WTC11 (cell line): Measurements from ENCODE around the gene SLAMF6.

ENCODE experiments used
- ATF2 ChIP-seq: sonication (generic); formaldehyde crosslinking; IDR thresholded peaks from 2 replicates; pipeline ENCODE4 v1.8.1; 2022; ENCODE audit warnings: low read depth, missing genetic modification reagents, borderline replicate concordance
- ELF4 ChIP-seq: sonication (generic); formaldehyde crosslinking; IDR thresholded peaks from 2 replicates; pipeline ENCODE4 v1.8.1; 2022; ENCODE audit warnings: low read depth, mild to moderate bottlenecking, moderate library complexity, missing genetic modification reagents
- FOXP1 ChIP-seq: sonication (generic); formaldehyde crosslinking; IDR thresholded peaks from 2 replicates; pipeline ENCODE4 v1.8.0; 2022; ENCODE audit warnings: missing genetic modification reagents, mild to moderate bottlenecking, moderate library complexity, borderline replicate concordance
- GABPB1 ChIP-seq: sonication (generic); formaldehyde crosslinking; IDR thresholded peaks from 2 replicates; pipeline ENCODE4 v1.8.1; 2023; ENCODE audit warnings: mild to moderate bottlenecking, missing genetic modification reagents
- IRF2 ChIP-seq: sonication (generic); formaldehyde crosslinking; IDR thresholded peaks from 2 replicates; pipeline ENCODE4 v1.8.0; 2022; ENCODE audit warnings: low read depth, missing genetic modification reagents, borderline replicate concordance
- MLX ChIP-seq: sonication (generic); formaldehyde crosslinking; IDR thresholded peaks from 2 replicates; pipeline ENCODE4 v1.8.1; 2023; ENCODE audit warnings: mild to moderate bottlenecking, missing genetic modification reagents, moderate library complexity
- NR3C1 ChIP-seq: sonication (generic); formaldehyde crosslinking; conservative IDR thresholded peaks from 2 replicates; pipeline ENCODE4 v1.8.1; 2023; ENCODE audit warnings: low read depth, mild to moderate bottlenecking, missing genetic modification reagents
- SMAD4 ChIP-seq: sonication (generic); formaldehyde crosslinking; IDR thresholded peaks from 2 replicates; pipeline ENCODE4 v1.8.0; 2022; ENCODE audit warnings: mild to moderate bottlenecking, missing genetic modification reagents
- USF2 ChIP-seq: sonication (generic); formaldehyde crosslinking; IDR thresholded peaks from 2 replicates; pipeline ENCODE4 v1.8.1; 2023; ENCODE audit warnings: mild to moderate bottlenecking, missing genetic modification reagents, moderate library complexity
- ZNF138 ChIP-seq: sonication (generic); formaldehyde crosslinking; conservative IDR thresholded peaks from 2 replicates; pipeline ENCODE4 v1.8.1; 2022; ENCODE audit warnings: mild to moderate bottlenecking, moderate library complexity, missing genetic modification reagents
- ZNF317 ChIP-seq: sonication (generic); formaldehyde crosslinking; IDR thresholded peaks from 2 replicates; pipeline ENCODE4 v1.8.1; 2023; ENCODE audit warnings: low read depth, mild to moderate bottlenecking, moderate library complexity, missing genetic modification reagents, borderline replicate concordance
- TF ChIP-seq, protein P1 (sequence below): fragments of 200-600 bp; IDR thresholded peaks from 2 replicates; pipeline ENCODE4 v1.8.0; 2022; ENCODE audit warnings: antibody characterized with exemption
- TF ChIP-seq, protein P2 (sequence below): sonication (generic); formaldehyde crosslinking; IDR thresholded peaks from 2 replicates; pipeline ENCODE4 v1.8.1; 2023; ENCODE audit warnings: mild to moderate bottlenecking, moderate library complexity, missing genetic modification reagents

- TF ChIP-seq IRF2 (CRISPR knock-in tag) (no peak), ATF2 (CRISPR knock-in tag) (no peak), GABPB1 (CRISPR knock-in tag) (no peak), ELF4 (CRISPR knock-in tag) (no peak), FOXP1 (CRISPR knock-in tag) (no peak), SMAD4 (no peak), ZNF138 (CRISPR knock-in tag) (no peak), NR3C1 (CRISPR knock-in tag) (no peak), ZNF317 (CRISPR knock-in tag) (no peak), MLX (CRISPR knock-in tag) (no peak), USF2 (no peak)
- TF ChIP-seq, protein P1, sequence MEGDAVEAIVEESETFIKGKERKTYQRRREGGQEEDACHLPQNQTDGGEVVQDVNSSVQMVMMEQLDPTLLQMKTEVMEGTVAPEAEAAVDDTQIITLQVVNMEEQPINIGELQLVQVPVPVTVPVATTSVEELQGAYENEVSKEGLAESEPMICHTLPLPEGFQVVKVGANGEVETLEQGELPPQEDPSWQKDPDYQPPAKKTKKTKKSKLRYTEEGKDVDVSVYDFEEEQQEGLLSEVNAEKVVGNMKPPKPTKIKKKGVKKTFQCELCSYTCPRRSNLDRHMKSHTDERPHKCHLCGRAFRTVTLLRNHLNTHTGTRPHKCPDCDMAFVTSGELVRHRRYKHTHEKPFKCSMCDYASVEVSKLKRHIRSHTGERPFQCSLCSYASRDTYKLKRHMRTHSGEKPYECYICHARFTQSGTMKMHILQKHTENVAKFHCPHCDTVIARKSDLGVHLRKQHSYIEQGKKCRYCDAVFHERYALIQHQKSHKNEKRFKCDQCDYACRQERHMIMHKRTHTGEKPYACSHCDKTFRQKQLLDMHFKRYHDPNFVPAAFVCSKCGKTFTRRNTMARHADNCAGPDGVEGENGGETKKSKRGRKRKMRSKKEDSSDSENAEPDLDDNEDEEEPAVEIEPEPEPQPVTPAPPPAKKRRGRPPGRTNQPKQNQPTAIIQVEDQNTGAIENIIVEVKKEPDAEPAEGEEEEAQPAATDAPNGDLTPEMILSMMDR, result no peak
- TF ChIP-seq, protein P2, sequence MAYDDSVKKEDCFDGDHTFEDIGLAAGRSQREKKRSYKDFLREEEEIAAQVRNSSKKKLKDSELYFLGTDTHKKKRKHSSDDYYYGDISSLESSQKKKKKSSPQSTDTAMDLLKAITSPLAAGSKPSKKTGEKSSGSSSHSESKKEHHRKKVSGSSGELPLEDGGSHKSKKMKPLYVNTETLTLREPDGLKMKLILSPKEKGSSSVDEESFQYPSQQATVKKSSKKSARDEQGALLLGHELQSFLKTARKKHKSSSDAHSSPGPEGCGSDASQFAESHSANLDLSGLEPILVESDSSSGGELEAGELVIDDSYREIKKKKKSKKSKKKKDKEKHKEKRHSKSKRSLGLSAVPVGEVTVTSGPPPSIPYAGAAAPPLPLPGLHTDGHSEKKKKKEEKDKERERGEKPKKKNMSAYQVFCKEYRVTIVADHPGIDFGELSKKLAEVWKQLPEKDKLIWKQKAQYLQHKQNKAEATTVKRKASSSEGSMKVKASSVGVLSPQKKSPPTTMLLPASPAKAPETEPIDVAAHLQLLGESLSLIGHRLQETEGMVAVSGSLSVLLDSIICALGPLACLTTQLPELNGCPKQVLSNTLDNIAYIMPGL (CRISPR knock-in tag), result no peak
Measured at GRCh38 chr1:160553778-160554177, 30.7 kb upstream of the SLAMF6 start.
